Peyer's patch (tissue), 4 donors: Measurements from ENCODE around the gene LHX3. TPM values are rescaled to one million over a fixed set of nuclear protein-coding genes. Genes with fewer than 3 reads are reported as not detected.

Experiments used
- DNase-seq, 3 donors: peaks; one replicate each; pipeline ENCODE4 v3.0.0-alpha.2; 2017 to 2019
- H3K27ac ChIP-seq, 4 donors: fragments of 200-600 bp; sonication (generic); one replicate each; pipeline ENCODE4 v1.5.1; 2016 to 2019
- H3K27me3 ChIP-seq, 2 donors: fragments of 200-600 bp; sonication (generic); one replicate each; pipeline ENCODE4 v1.5.1; 2019
- H3K36me3 ChIP-seq, 3 donors: fragments of 200-600 bp; sonication (generic); one replicate each; pipeline ENCODE4 v1.5.1; 2016 to 2019
- H3K4me1 ChIP-seq, 4 donors: fragments of 200-600 bp; sonication (generic); one replicate each; pipeline ENCODE4 v1.5.1; 2016 to 2019
- H3K4me3 ChIP-seq, 4 donors: fragments of 200-600 bp; sonication (generic); 1 replicate in 3 of 4; 2 replicates in 1 of 4; pipeline ENCODE4 v1.5.1; 2016 to 2019; ENCODE audit warnings: mild to moderate bottlenecking in 1 of 4
- H3K9me3 ChIP-seq, 4 donors: fragments of 200-600 bp; sonication (generic); one replicate each; pipeline ENCODE4 v1.5.1; 2016 to 2019; ENCODE audit warnings: mild to moderate bottlenecking in 1 of 4
- CTCF ChIP-seq, 6 experiments: fragments of 450-650 bp in 4 of 6; fragments of 200-600 bp in 2 of 6; sonication (generic) in 1 of 6; IDR thresholded peaks; one replicate each; pipeline ENCODE4 v1.5.1; 2017 to 2019; ENCODE audit warnings: antibody characterized with exemption in 6 of 6, mild to moderate bottlenecking in 3 of 6, moderate library complexity in 1 of 6
- POLR2A ChIP-seq, 2 donors: fragments of 450-650 bp; IDR thresholded peaks; one replicate each; pipeline ENCODE4 v1.5.1; 2017; ENCODE audit warnings: antibody characterized with exemption in 2 of 2, mild to moderate bottlenecking in 2 of 2, moderate library complexity in 2 of 2
- total RNA-seq, 4 donors: library from RNA; depleted of rRNA; stranded (reverse); fragments of >200 nt; gene quantifications; one replicate each; pipeline ENCODE4 v1.1.0, GENCODE V29; 2016

LHX3 gene
- total RNA-seq, 4 donors from 2014 or later, result not detected

GRCh38 chr9:136235171-136235570, 30.2 kb upstream of the LHX3 start:
- TF ChIP-seq POLR2A (IDR thresholded peaks at IDR 0.05) (no peak), CTCF (IDR thresholded peaks at IDR 0.05) (no peak)
- no peak for DNase-seq
- Histone ChIP-seq H3K4me1 (peaks cover 0 to 26% (median 3%) of the 10 kb centered on the region in 4 donors), H3K9me3 (no peaks in the 10 kb centered on the region), H3K4me3 (no peak overlapping the region), H3K27ac (no peak overlapping the region), H3K27me3 (no peaks in the 10 kb centered on the region), H3K36me3 (peaks cover 0 to 18% (median 0%) of the 10 kb centered on the region in 3 donors)

GRCh38 chr9:136234597-136234996, 29.7 kb upstream of the LHX3 start:
- peaks cover 0 to 22% (median 3%) of the 10 kb centered on the region in 4 donors for H3K4me1 ChIP-seq
- H3K27ac ChIP-seq, result no peak overlapping the region
- no peak for DNase-seq
- H3K9me3 ChIP-seq, result no peaks in the 10 kb centered on the region
- no peak overlapping the region for H3K4me3 ChIP-seq
- peaks cover 0 to 18% (median 0%) of the 10 kb centered on the region in 3 donors for H3K36me3 ChIP-seq
- TF ChIP-seq POLR2A (IDR thresholded peaks at IDR 0.05) (no peak), CTCF (IDR thresholded peaks at IDR 0.05) (no peak)
- no peaks in the 10 kb centered on the region for H3K27me3 ChIP-seq

- no peak for DNase-seq
- no peaks in the 10 kb centered on the region for H3K27me3 ChIP-seq
- H3K4me3 ChIP-seq, result no peak overlapping the region
- H3K9me3 ChIP-seq, result no peaks in the 10 kb centered on the region
- H3K27ac ChIP-seq, result no peak overlapping the region
- H3K4me1 ChIP-seq, result peaks cover 0 to 15% (median 0%) of the 10 kb centered on the region in 4 donors
- no peak for TF ChIP-seq POLR2A (IDR thresholded peaks at IDR 0.05)
- TF ChIP-seq CTCF (IDR thresholded peaks at IDR 0.05), result no peak
- peaks cover 0 to 18% (median 0%) of the 10 kb centered on the region in 3 donors for H3K36me3 ChIP-seq
These were observed 28.9 kb upstream of the LHX3 start for GRCh38 chr9:136233868-136234267.

- H3K27ac ChIP-seq, result no peak overlapping the region
- no peak overlapping the region for H3K4me3 ChIP-seq
- no peak for DNase-seq
- no peaks in the 10 kb centered on the region for H3K9me3 ChIP-seq
- TF ChIP-seq POLR2A (IDR thresholded peaks at IDR 0.05) (no peak), CTCF (IDR thresholded peaks at IDR 0.05) (no peak)
- H3K4me1 ChIP-seq, result peaks cover 0 to 10% (median 0%) of the 10 kb centered on the region in 4 donors
- peaks cover 0 to 18% (median 0%) of the 10 kb centered on the region in 3 donors for H3K36me3 ChIP-seq
- H3K27me3 ChIP-seq, result no peaks in the 10 kb centered on the region
These were observed 28.5 kb upstream of the LHX3 start for GRCh38 chr9:136233411-136233810.

- TF ChIP-seq POLR2A (IDR thresholded peaks at IDR 0.05) (no peak), CTCF (IDR thresholded peaks at IDR 0.05) (no peak)
- Histone ChIP-seq H3K36me3 (peaks cover 0 to 18% (median 0%) of the 10 kb centered on the region in 3 donors), H3K4me1 (peaks cover 0 to 6% (median 0%) of the 10 kb centered on the region in 4 donors), H3K4me3 (no peak overlapping the region), H3K9me3 (no peaks in the 10 kb centered on the region), H3K27ac (no peak overlapping the region), H3K27me3 (no peaks in the 10 kb centered on the region)
- no peak for DNase-seq
These were observed 28.0 kb upstream of the LHX3 start for GRCh38 chr9:136232969-136233368.
